ENCODE data around the gene APOC4.

- TF ChIP-seq CTCF (conservative IDR thresholded peaks at IDR 0.05; ENCODE audit: low read depth, low read length) (no peak), EZH2 (IDR thresholded peaks at IDR 0.05; ENCODE audit: low read length, unreplicated experiment) (no peak)
Observed at GRCh38 chr19:44990459-44990858, 48.4 kb downstream of the APOC4 start.
